GM23248 (cell line): Measurements from ENCODE around the gene CLEC16A.
"Not testable (repeated sequence)": the region's sequence is repeated elsewhere in the genome, so short reads cannot be mapped to it uniquely, and the experiment has no call there.

Experiments used
- EZH2 ChIP-seq: fragments of 200-600 bp; sonication (generic); IDR thresholded peaks from 2 replicates; pipeline ENCODE4 v1.6.1; 2018; ENCODE audit warnings: antibody characterized with exemption, mild to moderate bottlenecking; ENCODE audit not compliant: insufficient read depth, poor library complexity, severe bottlenecking
- EZH2phosphoT487 ChIP-seq: fragments of 200-600 bp; sonication (generic); IDR thresholded peaks from 2 replicates; pipeline ENCODE4 v1.6.1; 2018; ENCODE audit warnings: antibody characterized with exemption, moderate library complexity, mild to moderate bottlenecking, low read depth; ENCODE audit not compliant: insufficient read depth

DNA sequence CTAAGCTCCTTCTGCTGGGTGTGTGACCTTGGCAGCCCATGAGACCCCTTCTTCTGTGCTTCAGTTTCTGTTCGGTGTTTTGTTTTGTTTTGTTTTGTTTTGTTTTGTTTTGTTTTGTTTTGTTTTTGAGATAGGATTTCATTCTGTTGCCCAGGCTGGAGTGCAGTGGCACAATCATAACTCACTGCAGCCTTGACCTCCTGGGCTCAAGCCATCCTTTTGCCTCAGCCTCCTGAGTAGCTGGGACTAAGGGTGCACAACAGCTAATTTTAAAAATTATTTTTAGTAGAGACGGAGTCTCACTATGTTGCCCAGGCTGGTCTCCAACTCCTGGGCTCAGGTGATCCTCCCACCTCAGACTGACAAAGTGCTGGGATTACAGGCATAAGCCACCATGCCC lies 276.1 kb downstream of the CLEC16A start:
- not testable (repeated sequence) for TF ChIP-seq EZH2, EZH2phosphoT487
